NCI-H2196 treated with DMSO at 0.1 percent for 48 hours (cell line): ENCODE measurements around the gene LGR4.
"Not testable (repeated sequence)": the region's sequence is repeated elsewhere in the genome, so short reads cannot be mapped to it uniquely, and the experiment has no call there.

Source experiments
- DNase-seq: peaks from one replicate; lab custom pipeline; 2025; ENCODE audit not compliant: unreplicated experiment; lab: John Stamatoyannopoulos, UW

Gene LGR4

GRCh38 chr11:27460158-27460978 lies 12.2 kb downstream of the LGR4 start:
- no peak for DNase-seq

- no peak for DNase-seq
Observed at GRCh38 chr11:27459191-27459590, 13.4 kb downstream of the LGR4 start.

GRCh38 chr11:27458182-27458581 lies 14.4 kb downstream of the LGR4 start:
- no peak for DNase-seq

GRCh38 chr11:27456795-27457329 lies 15.7 kb downstream of the LGR4 start:
- DNase-seq: no peak

GRCh38 chr11:27456140-27456794 lies 16.3 kb downstream of the LGR4 start:
- DNase-seq: no peak

GRCh38 chr11:27455667-27456066 lies 16.9 kb downstream of the LGR4 start:
- no peak for DNase-seq

- DNase-seq: no peak
Observed at GRCh38 chr11:27453701-27454100, 18.9 kb downstream of the LGR4 start.

- no peak for DNase-seq
Observed at GRCh38 chr11:27452147-27452546, 20.4 kb downstream of the LGR4 start.

GRCh38 chr11:27451244-27451965 lies 21.2 kb downstream of the LGR4 start:
- no peak for DNase-seq

- not testable (repeated sequence) for DNase-seq
Observed at GRCh38 chr11:27448184-27448540, 24.4 kb downstream of the LGR4 start.

GRCh38 chr11:27447288-27448183 lies 25.1 kb downstream of the LGR4 start:
- no peak for DNase-seq

- DNase-seq: no peak
Observed at GRCh38 chr11:27445625-27446024, 27.0 kb downstream of the LGR4 start.

- DNase-seq: no peak
Observed at GRCh38 chr11:27444801-27445215, 27.8 kb downstream of the LGR4 start.

- DNase-seq: peak; percentile 22
Observed at GRCh38 chr11:27443746-27444507, 28.7 kb downstream of the LGR4 start.

GRCh38 chr11:27443227-27443626 lies 29.4 kb downstream of the LGR4 start:
- DNase-seq: no peak

- no peak for DNase-seq
Observed at GRCh38 chr11:27440090-27440489, 32.5 kb downstream of the LGR4 start.

GRCh38 chr11:27438595-27438981 lies 34.0 kb downstream of the LGR4 start:
- no peak for DNase-seq

- no peak for DNase-seq
Observed at GRCh38 chr11:27437829-27438594, 34.6 kb downstream of the LGR4 start.

GRCh38 chr11:27436916-27437315 lies 35.7 kb downstream of the LGR4 start:
- DNase-seq: no peak
